Measurements from ENCODE around the gene CCDC136. TPM values are rescaled to one million over a fixed set of nuclear protein-coding genes. Genes with fewer than 3 reads are reported as not detected.

The CCDC136 gene
- total and polyA plus RNA-seq, 2 experiments from 2014 or later: 27.1 to 55.7 TPM

- TF ChIP-seq, protein P1, sequence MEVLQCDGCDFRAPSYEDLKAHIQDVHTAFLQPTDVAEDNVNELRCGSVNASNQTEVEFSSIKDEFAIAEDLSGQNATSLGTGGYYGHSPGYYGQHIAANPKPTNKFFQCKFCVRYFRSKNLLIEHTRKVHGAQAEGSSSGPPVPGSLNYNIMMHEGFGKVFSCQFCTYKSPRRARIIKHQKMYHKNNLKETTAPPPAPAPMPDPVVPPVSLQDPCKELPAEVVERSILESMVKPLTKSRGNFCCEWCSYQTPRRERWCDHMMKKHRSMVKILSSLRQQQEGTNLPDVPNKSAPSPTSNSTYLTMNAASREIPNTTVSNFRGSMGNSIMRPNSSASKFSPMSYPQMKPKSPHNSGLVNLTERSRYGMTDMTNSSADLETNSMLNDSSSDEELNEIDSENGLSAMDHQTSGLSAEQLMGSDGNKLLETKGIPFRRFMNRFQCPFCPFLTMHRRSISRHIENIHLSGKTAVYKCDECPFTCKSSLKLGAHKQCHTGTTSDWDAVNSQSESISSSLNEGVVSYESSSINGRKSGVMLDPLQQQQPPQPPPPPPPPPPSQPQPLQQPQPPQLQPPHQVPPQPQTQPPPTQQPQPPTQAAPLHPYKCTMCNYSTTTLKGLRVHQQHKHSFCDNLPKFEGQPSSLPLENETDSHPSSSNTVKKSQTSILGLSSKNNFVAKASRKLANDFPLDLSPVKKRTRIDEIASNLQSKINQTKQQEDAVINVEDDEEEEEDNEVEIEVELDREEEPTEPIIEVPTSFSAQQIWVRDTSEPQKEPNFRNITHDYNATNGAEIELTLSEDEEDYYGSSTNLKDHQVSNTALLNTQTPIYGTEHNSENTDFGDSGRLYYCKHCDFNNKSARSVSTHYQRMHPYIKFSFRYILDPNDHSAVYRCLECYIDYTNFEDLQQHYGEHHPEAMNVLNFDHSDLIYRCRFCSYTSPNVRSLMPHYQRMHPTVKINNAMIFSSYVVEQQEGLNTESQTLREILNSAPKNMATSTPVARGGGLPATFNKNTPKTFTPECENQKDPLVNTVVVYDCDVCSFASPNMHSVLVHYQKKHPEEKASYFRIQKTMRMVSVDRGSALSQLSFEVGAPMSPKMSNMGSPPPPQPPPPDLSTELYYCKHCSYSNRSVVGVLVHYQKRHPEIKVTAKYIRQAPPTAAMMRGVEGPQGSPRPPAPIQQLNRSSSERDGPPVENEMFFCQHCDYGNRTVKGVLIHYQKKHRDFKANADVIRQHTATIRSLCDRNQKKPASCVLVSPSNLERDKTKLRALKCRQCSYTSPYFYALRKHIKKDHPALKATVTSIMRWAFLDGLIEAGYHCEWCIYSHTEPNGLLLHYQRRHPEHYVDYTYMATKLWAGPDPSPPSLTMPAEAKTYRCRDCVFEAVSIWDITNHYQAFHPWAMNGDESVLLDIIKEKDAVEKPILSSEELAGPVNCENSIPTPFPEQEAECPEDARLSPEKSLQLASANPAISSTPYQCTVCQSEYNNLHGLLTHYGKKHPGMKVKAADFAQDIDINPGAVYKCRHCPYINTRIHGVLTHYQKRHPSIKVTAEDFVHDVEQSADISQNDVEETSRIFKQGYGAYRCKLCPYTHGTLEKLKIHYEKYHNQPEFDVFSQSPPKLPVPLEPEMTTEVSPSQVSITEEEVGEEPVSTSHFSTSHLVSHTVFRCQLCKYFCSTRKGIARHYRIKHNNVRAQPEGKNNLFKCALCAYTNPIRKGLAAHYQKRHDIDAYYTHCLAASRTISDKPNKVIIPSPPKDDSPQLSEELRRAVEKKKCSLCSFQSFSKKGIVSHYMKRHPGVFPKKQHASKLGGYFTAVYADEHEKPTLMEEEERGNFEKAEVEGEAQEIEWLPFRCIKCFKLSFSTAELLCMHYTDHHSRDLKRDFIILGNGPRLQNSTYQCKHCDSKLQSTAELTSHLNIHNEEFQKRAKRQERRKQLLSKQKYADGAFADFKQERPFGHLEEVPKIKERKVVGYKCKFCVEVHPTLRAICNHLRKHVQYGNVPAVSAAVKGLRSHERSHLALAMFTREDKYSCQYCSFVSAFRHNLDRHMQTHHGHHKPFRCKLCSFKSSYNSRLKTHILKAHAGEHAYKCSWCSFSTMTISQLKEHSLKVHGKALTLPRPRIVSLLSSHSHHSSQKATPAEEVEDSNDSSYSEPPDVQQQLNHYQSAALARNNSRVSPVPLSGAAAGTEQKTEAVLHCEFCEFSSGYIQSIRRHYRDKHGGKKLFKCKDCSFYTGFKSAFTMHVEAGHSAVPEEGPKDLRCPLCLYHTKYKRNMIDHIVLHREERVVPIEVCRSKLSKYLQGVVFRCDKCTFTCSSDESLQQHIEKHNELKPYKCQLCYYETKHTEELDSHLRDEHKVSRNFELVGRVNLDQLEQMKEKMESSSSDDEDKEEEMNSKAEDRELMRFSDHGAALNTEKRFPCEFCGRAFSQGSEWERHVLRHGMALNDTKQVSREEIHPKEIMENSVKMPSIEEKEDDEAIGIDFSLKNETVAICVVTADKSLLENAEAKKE (CRISPR knock-in tag; IDR thresholded peaks at IDR 0.05): no peak
- TF ChIP-seq, protein P2, sequence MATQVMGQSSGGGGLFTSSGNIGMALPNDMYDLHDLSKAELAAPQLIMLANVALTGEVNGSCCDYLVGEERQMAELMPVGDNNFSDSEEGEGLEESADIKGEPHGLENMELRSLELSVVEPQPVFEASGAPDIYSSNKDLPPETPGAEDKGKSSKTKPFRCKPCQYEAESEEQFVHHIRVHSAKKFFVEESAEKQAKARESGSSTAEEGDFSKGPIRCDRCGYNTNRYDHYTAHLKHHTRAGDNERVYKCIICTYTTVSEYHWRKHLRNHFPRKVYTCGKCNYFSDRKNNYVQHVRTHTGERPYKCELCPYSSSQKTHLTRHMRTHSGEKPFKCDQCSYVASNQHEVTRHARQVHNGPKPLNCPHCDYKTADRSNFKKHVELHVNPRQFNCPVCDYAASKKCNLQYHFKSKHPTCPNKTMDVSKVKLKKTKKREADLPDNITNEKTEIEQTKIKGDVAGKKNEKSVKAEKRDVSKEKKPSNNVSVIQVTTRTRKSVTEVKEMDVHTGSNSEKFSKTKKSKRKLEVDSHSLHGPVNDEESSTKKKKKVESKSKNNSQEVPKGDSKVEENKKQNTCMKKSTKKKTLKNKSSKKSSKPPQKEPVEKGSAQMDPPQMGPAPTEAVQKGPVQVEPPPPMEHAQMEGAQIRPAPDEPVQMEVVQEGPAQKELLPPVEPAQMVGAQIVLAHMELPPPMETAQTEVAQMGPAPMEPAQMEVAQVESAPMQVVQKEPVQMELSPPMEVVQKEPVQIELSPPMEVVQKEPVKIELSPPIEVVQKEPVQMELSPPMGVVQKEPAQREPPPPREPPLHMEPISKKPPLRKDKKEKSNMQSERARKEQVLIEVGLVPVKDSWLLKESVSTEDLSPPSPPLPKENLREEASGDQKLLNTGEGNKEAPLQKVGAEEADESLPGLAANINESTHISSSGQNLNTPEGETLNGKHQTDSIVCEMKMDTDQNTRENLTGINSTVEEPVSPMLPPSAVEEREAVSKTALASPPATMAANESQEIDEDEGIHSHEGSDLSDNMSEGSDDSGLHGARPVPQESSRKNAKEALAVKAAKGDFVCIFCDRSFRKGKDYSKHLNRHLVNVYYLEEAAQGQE (IDR thresholded peaks at IDR 0.05; ENCODE audit: unreplicated experiment): no peak
- no peak for TF ChIP-seq JUNB (IDR thresholded peaks at IDR 0.05; ENCODE audit: unreplicated experiment)
- TF ChIP-seq CREB1 (CRISPR knock-in tag; IDR thresholded peaks at IDR 0.05; ENCODE audit: low read depth): no peak
- TF ChIP-seq EZH2 (IDR thresholded peaks at IDR 0.05; ENCODE audit: low read depth, unreplicated experiment): no peak
- TF ChIP-seq EZH2phosphoT487 (IDR thresholded peaks at IDR 0.05; ENCODE audit: unreplicated experiment): no peak
- TF ChIP-seq ZNF114 (CRISPR knock-in tag; IDR thresholded peaks at IDR 0.05): no peak
These were observed 56.8 kb downstream of the CCDC136 start (continued) for GRCh38 chr7:128848289-128849155.

Measured in GM23338 (cell line).